ENCODE data around the gene MUC20. TPM values are rescaled to one million over a fixed set of nuclear protein-coding genes. Genes with fewer than 3 reads are reported as not detected.
"Not testable (repeated sequence)": the region's sequence is repeated elsewhere in the genome, so short reads cannot be mapped to it uniquely, and the experiment has no call there.

The MUC20 gene
- total RNA-seq, 1 donor from 2014 or later, result 52.0 TPM

GRCh38 chr3:195773956-195774537, 53.3 kb downstream of the MUC20 start:
- intact Hi-C loops (cut with DNase I), result no loop called here
- no peaks in the 10 kb centered on the region for H3K27me3 ChIP-seq
- DNase-seq (ENCODE audit: low spot score in 2 of 2), result no peak
- TF ChIP-seq CTCF (IDR thresholded peaks at IDR 0.05), result no peak
- H3K4me1 ChIP-seq, result no peaks in the 10 kb centered on the region
- no peaks in the 10 kb centered on the region for H3K36me3 ChIP-seq
- H3K4me3 ChIP-seq, result no peak overlapping the region
- no peaks in the 10 kb centered on the region for H3K9me3 ChIP-seq
- no peak overlapping the region for H3K27ac ChIP-seq

DNA sequence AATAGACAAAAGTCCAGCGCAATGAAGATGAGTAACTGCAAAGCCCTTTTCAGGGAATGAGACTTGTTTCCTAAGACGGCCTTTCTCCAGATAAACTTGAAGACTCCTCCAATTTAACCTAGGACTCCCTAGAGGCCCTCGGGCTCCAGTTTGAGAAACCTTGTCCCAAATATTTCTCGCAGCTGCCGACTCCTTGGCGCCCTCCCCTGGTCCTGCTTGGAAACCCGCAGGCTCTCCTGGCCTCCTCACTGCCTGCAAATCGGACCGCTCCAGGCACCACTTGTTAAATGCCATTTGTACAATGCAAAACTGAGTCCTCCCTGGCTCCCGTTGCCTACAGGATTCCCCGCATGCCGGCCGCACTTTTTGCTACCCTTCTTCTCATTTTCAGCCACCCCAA, 54.1 kb downstream of the MUC20 start:
- Histone ChIP-seq H3K27me3 (no peaks in the 10 kb centered on the region), H3K4me3 (no peak overlapping the region), H3K27ac (no peak overlapping the region), H3K36me3 (no peaks in the 10 kb centered on the region), H3K9me3 (no peaks in the 10 kb centered on the region), H3K4me1 (no peaks in the 10 kb centered on the region)
- peak in 1 of 3 experiments; percentile 23 for TF ChIP-seq CTCF (IDR thresholded peaks at IDR 0.05)
- intact Hi-C loops (cut with DNase I), result no loop called here
- DNase-seq (ENCODE audit: low spot score in 2 of 2), result no peak

GRCh38 chr3:195777975-195778374, 57.2 kb downstream of the MUC20 start:
- no peaks in the 10 kb centered on the region for H3K36me3 ChIP-seq
- no peaks in the 10 kb centered on the region for H3K9me3 ChIP-seq
- no peak overlapping the region for H3K27ac ChIP-seq
- no peak overlapping the region for H3K4me3 ChIP-seq
- DNase-seq (ENCODE audit: low spot score in 2 of 2), result no peak
- H3K4me1 ChIP-seq, result no peaks in the 10 kb centered on the region
- TF ChIP-seq CTCF (IDR thresholded peaks at IDR 0.05), result no peak
- intact Hi-C loops (cut with DNase I), result no loop called here
- no peaks in the 10 kb centered on the region for H3K27me3 ChIP-seq

- H3K4me1 ChIP-seq; H3K36me3 ChIP-seq; H3K4me3 ChIP-seq; DNase-seq (ENCODE audit: low spot score in 2 of 2); intact Hi-C loops (cut with DNase I); H3K27me3 ChIP-seq; H3K27ac ChIP-seq; H3K9me3 ChIP-seq: not testable (repeated sequence)
Measured at GRCh38 chr3:195781236-195781635, 60.5 kb downstream of the MUC20 start.

Other genes with a start within 250 kb of the MUC20 start
- 62.3 TPM for gene PPP1R2, start 177.7 kb upstream of the MUC20 start, total RNA-seq
- 236 TPM for gene APOD, start 137.0 kb upstream of the MUC20 start, total RNA-seq
- gene MUC4, start 91.0 kb downstream of the MUC20 start, total RNA-seq, result not detected
- 164 TPM for gene TNK2, start 187.6 kb downstream of the MUC20 start, total RNA-seq